ENCODE results near the gene MRPS27. TPM values are rescaled to one million over a fixed set of nuclear protein-coding genes. Genes with fewer than 3 reads are reported as not detected.

MRPS27 gene
- total RNA-seq, 1 donor from 2014 or later = 37.0 TPM

GRCh38 chr5:72285424-72285821 lies 34.6 kb downstream of the MRPS27 start:
- Histone ChIP-seq H3K4me1 (ENCODE audit: insufficient read depth, low read length) (no peaks in the 10 kb centered on the region), H3K9me3 (ENCODE audit: insufficient read depth, low read depth, low read length) (no peaks in the 10 kb centered on the region), H2AFZ (ENCODE audit: low read depth, low read length) (no peak overlapping the region), H3K27me3 (ENCODE audit: insufficient read depth, low read length) (no peaks in the 10 kb centered on the region), H3K4me2 (ENCODE audit: low read length) (no peak overlapping the region), H3K27ac (ENCODE audit: low read depth, low read length) (no peak overlapping the region), H3K9ac (ENCODE audit: low read length) (no peak overlapping the region), H3K36me3 (ENCODE audit: insufficient read depth, low read length) (peaks cover 7% of the 10 kb centered on the region), H4K20me1 (ENCODE audit: insufficient read depth, low read length) (no peaks in the 10 kb centered on the region), H3K79me2 (ENCODE audit: insufficient read depth, low read length) (no peaks in the 10 kb centered on the region), H3K4me3 (ENCODE audit: insufficient read depth, low read depth, low read length) (no peak overlapping the region)
- Mint-ChIP-seq H3K4me1 (ENCODE audit: low read depth, unreplicated experiment) (peaks cover 21% of the 10 kb centered on the region), H3K27me3 (ENCODE audit: low read depth, unreplicated experiment) (no peaks in the 10 kb centered on the region), H3K4me3 (ENCODE audit: unreplicated experiment) (no peak overlapping the region), H3K27ac (ENCODE audit: unreplicated experiment) (no peak overlapping the region), H3K36me3 (ENCODE audit: low read depth, unreplicated experiment) (peaks cover 6% of the 10 kb centered on the region), H3K9me3 (ENCODE audit: unreplicated experiment) (no peaks in the 10 kb centered on the region)
- DNase-seq (ENCODE audit: low read depth) (no peak), FAIRE-seq (no peak)
- no peak for TF ChIP-seq CTCF (IDR thresholded peaks at IDR 0.05; ENCODE audit: insufficient read depth, low read depth, low read length)
- no peak for TF ChIP-seq EZH2 (IDR thresholded peaks at IDR 0.05; ENCODE audit: insufficient read depth, low read length)

- H2AFZ ChIP-seq (ENCODE audit: low read depth, low read length) = no peak overlapping the region
- Mint-ChIP-seq H3K27ac (ENCODE audit: unreplicated experiment) (no peak overlapping the region), H3K4me1 (ENCODE audit: low read depth, unreplicated experiment) (peaks cover 15% of the 10 kb centered on the region)
Measured at GRCh38 chr5:72284559-72285423, 35.2 kb downstream of the MRPS27 start.

More at GRCh38 chr5:72284559-72285423, 35.2 kb downstream of the MRPS27 start:
- no peaks in the 10 kb centered on the region for H3K27me3 ChIP-seq (ENCODE audit: insufficient read depth, low read length)
- DNase-seq (ENCODE audit: low read depth) (no peak), FAIRE-seq (no peak)
- peaks cover 7% of the 10 kb centered on the region for H3K36me3 ChIP-seq (ENCODE audit: insufficient read depth, low read length)
- H3K9me3 ChIP-seq (ENCODE audit: insufficient read depth, low read depth, low read length) = no peaks in the 10 kb centered on the region
- Mint-ChIP-seq H3K9me3 (ENCODE audit: unreplicated experiment) (no peaks in the 10 kb centered on the region), H3K27me3 (ENCODE audit: low read depth, unreplicated experiment) (no peaks in the 10 kb centered on the region), H3K36me3 (ENCODE audit: low read depth, unreplicated experiment) (peaks cover 6% of the 10 kb centered on the region), H3K4me3 (ENCODE audit: unreplicated experiment) (no peak overlapping the region)
- H3K4me3 ChIP-seq (ENCODE audit: insufficient read depth, low read depth, low read length) = no peak overlapping the region
- no peaks in the 10 kb centered on the region for H3K79me2 ChIP-seq (ENCODE audit: insufficient read depth, low read length)
- H3K4me2 ChIP-seq (ENCODE audit: low read length) = no peak overlapping the region
- H3K27ac ChIP-seq (ENCODE audit: low read depth, low read length) = no peak overlapping the region
- H3K9ac ChIP-seq (ENCODE audit: low read length) = no peak overlapping the region
- TF ChIP-seq CTCF (IDR thresholded peaks at IDR 0.05; ENCODE audit: insufficient read depth, low read depth, low read length) (no peak), EZH2 (IDR thresholded peaks at IDR 0.05; ENCODE audit: insufficient read depth, low read length) (no peak)
- H3K4me1 ChIP-seq (ENCODE audit: insufficient read depth, low read length) = no peaks in the 10 kb centered on the region
- no peaks in the 10 kb centered on the region for H4K20me1 ChIP-seq (ENCODE audit: insufficient read depth, low read length)
